ENCODE data around the gene CEL.

The CEL gene

DNA sequence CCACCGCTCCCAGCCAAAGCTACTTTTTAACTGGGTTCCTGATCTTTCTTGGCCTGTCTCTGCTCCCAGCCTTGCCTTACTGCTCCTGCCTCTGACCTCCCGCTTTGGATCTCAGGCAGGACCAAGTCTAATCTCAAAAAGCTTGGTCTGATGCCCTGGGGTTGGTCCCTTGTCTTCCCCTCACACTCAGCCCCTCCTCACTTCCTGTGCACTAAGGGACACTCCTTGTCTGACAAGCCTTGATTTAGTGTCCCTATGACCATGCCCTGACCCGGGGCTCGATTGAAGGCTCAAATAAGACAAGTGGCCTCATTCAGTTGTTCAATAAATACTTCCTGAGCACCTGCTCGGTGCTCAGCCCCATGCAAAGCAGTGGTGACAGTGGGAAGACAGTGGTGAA, 34.6 kb upstream of the CEL start:
- no peak overlapping the region for H3K4me3 ChIP-seq (ENCODE audit: low read length)
- H2AFZ ChIP-seq (ENCODE audit: low read depth, low read length) = no peak overlapping the region

DNA sequence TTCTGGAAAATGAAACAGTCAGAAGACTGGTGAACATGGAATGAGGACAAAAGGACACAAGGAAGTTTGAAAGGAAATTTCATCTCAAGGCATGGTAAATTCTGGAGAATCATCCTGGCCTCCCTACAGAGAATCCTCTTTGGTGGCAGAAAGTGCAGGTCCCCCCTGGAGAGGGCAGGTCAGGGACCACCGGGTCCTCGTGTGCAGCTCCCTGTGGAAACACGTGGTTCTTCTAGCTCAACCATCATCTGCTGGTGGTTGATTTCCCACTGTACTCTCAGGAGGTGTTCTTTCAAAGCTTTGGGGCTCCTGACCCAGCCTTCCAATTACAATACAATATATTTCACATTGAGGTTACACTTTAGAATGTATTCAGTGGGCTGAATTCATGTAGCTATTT, 33.6 kb upstream of the CEL start:
- H3K27ac ChIP-seq (ENCODE audit: low read length) = no peak overlapping the region

More for the DNA sequence above, 34.6 kb upstream of the CEL start:
- Histone ChIP-seq H3K9me3 (ENCODE audit: insufficient read depth, low read length) (0 out of 2 replicates have a peak, but pooled peaks cover 6% of the 10 kb centered on the region), H3K27me3 (ENCODE audit: low read depth, low read length) (no peaks in the 10 kb centered on the region), H3K36me3 (replicated peaks; ENCODE audit: low read depth, low read length) (peaks cover 9% of the 10 kb centered on the region), H3K27ac (ENCODE audit: low read length) (no peak overlapping the region), H3K4me1 (ENCODE audit: low read length) (peaks cover 24% of the 10 kb centered on the region), H3K79me2 (ENCODE audit: low read length) (peaks cover 24% of the 10 kb centered on the region), H3K4me2 (ENCODE audit: low read length) (no peak overlapping the region), H3K9ac (ENCODE audit: low read length) (no peak overlapping the region), H4K20me1 (ENCODE audit: insufficient read depth, low read length) (no peaks in the 10 kb centered on the region)
- no peak for TF ChIP-seq EZH2phosphoT487 (IDR thresholded peaks at IDR 0.05; ENCODE audit: low read depth)
- TF ChIP-seq, protein P1, sequence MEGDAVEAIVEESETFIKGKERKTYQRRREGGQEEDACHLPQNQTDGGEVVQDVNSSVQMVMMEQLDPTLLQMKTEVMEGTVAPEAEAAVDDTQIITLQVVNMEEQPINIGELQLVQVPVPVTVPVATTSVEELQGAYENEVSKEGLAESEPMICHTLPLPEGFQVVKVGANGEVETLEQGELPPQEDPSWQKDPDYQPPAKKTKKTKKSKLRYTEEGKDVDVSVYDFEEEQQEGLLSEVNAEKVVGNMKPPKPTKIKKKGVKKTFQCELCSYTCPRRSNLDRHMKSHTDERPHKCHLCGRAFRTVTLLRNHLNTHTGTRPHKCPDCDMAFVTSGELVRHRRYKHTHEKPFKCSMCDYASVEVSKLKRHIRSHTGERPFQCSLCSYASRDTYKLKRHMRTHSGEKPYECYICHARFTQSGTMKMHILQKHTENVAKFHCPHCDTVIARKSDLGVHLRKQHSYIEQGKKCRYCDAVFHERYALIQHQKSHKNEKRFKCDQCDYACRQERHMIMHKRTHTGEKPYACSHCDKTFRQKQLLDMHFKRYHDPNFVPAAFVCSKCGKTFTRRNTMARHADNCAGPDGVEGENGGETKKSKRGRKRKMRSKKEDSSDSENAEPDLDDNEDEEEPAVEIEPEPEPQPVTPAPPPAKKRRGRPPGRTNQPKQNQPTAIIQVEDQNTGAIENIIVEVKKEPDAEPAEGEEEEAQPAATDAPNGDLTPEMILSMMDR (IDR thresholded peaks at IDR 0.05; ENCODE audit: low read depth, low read length) = no peak

DNA sequence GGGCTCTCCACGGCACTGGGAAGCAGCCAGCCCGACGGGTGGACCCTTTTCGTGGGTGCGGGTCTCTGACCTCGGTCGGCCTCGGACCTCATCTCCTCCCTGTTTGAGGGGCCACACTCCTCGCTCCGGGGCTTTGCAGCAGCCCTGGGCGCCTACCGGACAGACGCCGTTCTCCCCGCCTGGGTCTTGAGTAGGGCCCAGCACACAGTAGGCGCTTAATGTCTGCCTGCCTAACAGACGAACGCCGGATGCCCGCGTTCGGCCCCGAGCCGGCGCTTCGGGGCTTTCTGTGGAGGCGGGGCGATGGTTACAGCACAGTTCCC, 31.8 kb upstream of the CEL start:
- Histone ChIP-seq H3K79me2 (ENCODE audit: low read length) (peaks cover 52% of the 10 kb centered on the region), H3K27ac (ENCODE audit: low read length) (peak overlapping the region; percentile 36; the same call in 1 of the 2 replicates)
- TF ChIP-seq, protein P1 (IDR thresholded peaks at IDR 0.05; ENCODE audit: low read depth, low read length) = no peak

More for the DNA sequence above, 33.6 kb upstream of the CEL start:
- Histone ChIP-seq H3K9ac (ENCODE audit: low read length) (no peak overlapping the region), H3K4me3 (ENCODE audit: low read length) (no peak overlapping the region), H2AFZ (ENCODE audit: low read depth, low read length) (no peak overlapping the region), H4K20me1 (ENCODE audit: insufficient read depth, low read length) (no peaks in the 10 kb centered on the region), H3K36me3 (replicated peaks; ENCODE audit: low read depth, low read length) (peaks cover 19% of the 10 kb centered on the region), H3K4me2 (ENCODE audit: low read length) (no peak overlapping the region), H3K79me2 (ENCODE audit: low read length) (peaks cover 35% of the 10 kb centered on the region), H3K4me1 (ENCODE audit: low read length) (peaks cover 21% of the 10 kb centered on the region), H3K9me3 (ENCODE audit: insufficient read depth, low read length) (0 out of 2 replicates have a peak, but pooled peaks cover 6% of the 10 kb centered on the region), H3K27me3 (ENCODE audit: low read depth, low read length) (no peaks in the 10 kb centered on the region)
- no peak for TF ChIP-seq EZH2phosphoT487 (IDR thresholded peaks at IDR 0.05; ENCODE audit: low read depth)
- TF ChIP-seq, protein P1 (IDR thresholded peaks at IDR 0.05; ENCODE audit: low read depth, low read length) = no peak

DNA sequence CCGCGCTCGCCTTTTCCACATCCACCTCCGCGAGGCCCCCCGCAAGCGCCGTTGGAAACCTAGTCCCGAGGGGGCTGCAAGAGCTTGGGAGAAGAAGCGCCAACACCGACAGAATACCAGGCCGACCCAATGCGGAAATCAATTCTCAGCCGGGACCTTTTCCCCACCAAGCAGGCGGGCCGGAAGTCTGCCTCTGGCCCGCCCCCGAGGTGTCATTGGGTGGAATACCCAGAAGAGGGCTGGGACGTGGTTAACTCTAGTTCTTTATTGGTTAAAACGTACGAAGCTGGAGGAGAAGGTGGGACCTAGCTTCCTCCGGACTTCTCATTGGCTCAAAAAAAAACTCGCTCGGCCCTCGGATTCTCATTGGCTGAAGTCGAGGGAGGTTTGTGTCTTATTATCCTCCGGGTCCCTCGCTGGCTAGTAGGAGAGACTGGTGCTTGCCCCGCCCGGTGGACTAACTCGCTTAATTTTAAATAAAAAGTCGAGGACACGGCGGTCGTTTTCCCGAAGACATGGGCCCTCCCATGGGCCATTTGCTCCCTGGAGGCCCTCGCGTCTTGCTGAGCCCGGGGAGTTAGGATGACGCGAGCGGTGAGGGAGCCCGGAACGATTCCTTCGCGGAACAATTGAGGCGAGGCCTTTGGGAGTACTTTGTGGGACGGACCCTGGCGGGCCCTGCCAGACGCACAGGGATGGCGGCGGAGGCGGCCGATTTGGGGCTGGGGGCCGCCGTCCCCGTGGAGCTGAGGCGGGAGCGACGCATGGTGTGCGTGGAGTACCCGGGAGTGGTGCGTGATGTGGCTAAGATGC, 31.3 kb upstream of the CEL start, which contains the start of gene GTF3C5:
Gene GTF3C5, plus strand, starts transcription at position 681 of the 813 bp plus-strand sequence. Its CDS starts 15 bp downstream, at position 696.
- H3K9me3 ChIP-seq (ENCODE audit: insufficient read depth, low read length) = 0 out of 2 replicates have a peak, but pooled peaks cover 6% of the 10 kb centered on the region
- peaks cover 20% of the 10 kb centered on the region for H3K4me1 ChIP-seq (ENCODE audit: low read length)
- peak within 1 kb of the TSS; percentile 84 for H3K9ac ChIP-seq (ENCODE audit: low read length)
- H3K36me3 ChIP-seq (replicated peaks; ENCODE audit: low read depth, low read length) = peaks cover 25% of the 10 kb centered on the region
- H2AFZ ChIP-seq (ENCODE audit: low read depth, low read length) = peak within 1 kb of the TSS; percentile 88
- peak within 1 kb of the TSS; percentile 58 for H3K27ac ChIP-seq (ENCODE audit: low read length)
- peak within 1 kb of the TSS; percentile 92 for H3K4me3 ChIP-seq (ENCODE audit: low read length)
- H4K20me1 ChIP-seq (ENCODE audit: insufficient read depth, low read length) = peaks cover 21% of the 10 kb centered on the region
- no peak for TF ChIP-seq EZH2phosphoT487 (IDR thresholded peaks at IDR 0.05; ENCODE audit: low read depth)
- TF ChIP-seq, protein P1 (IDR thresholded peaks at IDR 0.05; ENCODE audit: low read depth, low read length) = no peak
- H3K27me3 ChIP-seq (ENCODE audit: low read depth, low read length) = no peaks in the 10 kb centered on the region
- peak within 1 kb of the TSS; percentile 89 for H3K4me2 ChIP-seq (ENCODE audit: low read length)
- peaks cover 58% of the 10 kb centered on the region for H3K79me2 ChIP-seq (ENCODE audit: low read length)

More for the DNA sequence above, 31.8 kb upstream of the CEL start:
- Histone ChIP-seq H3K4me3 (ENCODE audit: low read length) (peak overlapping the region; percentile 92), H3K4me2 (ENCODE audit: low read length) (peak overlapping the region; percentile 89), H3K27me3 (ENCODE audit: low read depth, low read length) (no peaks in the 10 kb centered on the region), H3K9ac (ENCODE audit: low read length) (peak overlapping the region; percentile 84), H3K9me3 (ENCODE audit: insufficient read depth, low read length) (0 out of 2 replicates have a peak, but pooled peaks cover 6% of the 10 kb centered on the region), H3K4me1 (ENCODE audit: low read length) (peaks cover 20% of the 10 kb centered on the region), H3K36me3 (replicated peaks; ENCODE audit: low read depth, low read length) (peaks cover 25% of the 10 kb centered on the region), H4K20me1 (ENCODE audit: insufficient read depth, low read length) (peaks cover 16% of the 10 kb centered on the region), H2AFZ (ENCODE audit: low read depth, low read length) (no peak overlapping the region)
